GM04503 (cell line): ENCODE measurements around the gene HDAC4.

Source experiments
- DNase-seq: peaks from one replicate; pipeline ENCODE4 v3.0.0-alpha.2; 2012; ENCODE audit warnings: low read depth

The HDAC4 gene

DNA sequence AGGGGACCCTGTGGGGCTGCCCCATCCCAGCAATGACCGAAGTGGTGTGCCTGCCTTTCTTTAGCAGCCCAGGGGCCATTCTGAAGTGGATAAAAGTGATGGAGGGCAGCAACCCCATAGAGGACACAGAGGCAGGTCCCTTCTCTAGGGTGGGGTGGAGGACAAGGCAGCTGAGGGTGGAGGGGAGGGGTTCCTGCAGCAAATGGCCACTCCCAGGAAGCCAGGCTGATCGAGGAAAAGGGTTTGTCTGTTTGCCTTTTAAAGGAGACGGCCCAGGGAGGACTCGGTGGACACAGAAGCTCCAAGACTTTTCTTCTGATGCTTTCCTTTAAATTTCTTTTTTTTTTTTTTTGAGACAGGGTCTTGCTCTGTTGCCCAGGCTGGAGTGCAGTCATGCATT lies 280.2 kb downstream of the HDAC4 start:
- DNase-seq: no peak

DNA sequence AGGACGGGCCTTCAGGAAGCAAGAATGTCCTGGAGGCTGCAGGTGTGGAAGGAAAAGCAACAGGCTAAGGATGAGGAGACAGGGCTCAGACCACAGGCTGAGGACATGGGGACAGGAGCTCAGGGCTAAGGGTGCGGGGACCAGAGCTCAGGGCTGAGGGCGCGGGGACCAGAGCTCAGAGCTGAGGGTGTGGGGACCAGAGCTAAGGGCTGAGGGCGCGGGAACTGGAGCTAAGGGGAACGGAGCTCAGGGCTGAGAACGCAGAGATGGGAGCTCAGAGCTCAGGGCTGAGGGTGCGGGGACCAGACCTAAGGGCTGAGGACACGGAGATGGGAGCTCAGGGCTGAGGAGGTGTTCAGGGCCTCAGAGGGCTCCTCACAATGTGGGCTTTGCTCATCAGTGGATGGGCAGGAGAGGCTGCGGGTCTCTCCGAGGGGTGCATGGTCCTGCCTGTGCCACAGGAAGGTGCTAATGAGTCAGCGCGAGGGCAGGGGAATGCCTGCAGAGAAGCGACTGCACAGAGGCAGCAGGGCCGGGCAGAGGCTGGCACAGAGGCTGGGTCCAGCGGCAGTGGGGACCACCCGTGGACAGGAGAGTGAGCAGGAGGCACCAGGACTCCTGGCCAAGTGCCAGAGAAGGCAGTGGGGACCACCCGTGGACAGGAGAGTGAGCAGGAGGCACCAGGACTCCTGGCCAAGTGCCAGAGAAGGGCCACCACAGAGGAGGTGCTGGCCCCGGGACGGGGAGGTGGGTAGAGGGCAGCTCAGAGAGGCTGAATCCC lies 281.3 kb downstream of the HDAC4 start:
- DNase-seq: no peak

- DNase-seq: no peak
Measured at GRCh38 chr2:239118675-239119211, 282.1 kb downstream of the HDAC4 start.

DNA sequence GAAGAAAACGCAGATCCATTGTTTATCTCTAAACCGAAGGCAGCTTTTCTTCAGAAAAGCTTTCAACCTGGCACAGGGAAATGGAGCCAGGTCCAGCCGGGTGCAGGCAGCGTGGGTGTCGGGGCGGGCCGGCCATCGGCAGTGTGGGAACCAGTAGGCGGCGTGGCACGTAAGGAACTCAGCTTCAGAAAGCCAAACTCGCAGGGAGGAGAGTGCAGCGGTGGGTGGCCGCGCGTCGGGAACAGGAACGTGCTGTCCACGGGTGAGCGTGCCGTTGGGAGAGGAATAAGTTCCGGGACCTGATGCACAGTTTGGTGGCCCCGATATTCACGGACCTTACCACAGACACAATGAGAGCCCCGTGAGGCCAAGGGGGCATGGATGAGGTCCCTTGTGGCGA lies 282.6 kb downstream of the HDAC4 start:
- no peak for DNase-seq

GRCh38 chr2:239117831-239118230 lies 283.0 kb downstream of the HDAC4 start:
- no peak for DNase-seq

DNA sequence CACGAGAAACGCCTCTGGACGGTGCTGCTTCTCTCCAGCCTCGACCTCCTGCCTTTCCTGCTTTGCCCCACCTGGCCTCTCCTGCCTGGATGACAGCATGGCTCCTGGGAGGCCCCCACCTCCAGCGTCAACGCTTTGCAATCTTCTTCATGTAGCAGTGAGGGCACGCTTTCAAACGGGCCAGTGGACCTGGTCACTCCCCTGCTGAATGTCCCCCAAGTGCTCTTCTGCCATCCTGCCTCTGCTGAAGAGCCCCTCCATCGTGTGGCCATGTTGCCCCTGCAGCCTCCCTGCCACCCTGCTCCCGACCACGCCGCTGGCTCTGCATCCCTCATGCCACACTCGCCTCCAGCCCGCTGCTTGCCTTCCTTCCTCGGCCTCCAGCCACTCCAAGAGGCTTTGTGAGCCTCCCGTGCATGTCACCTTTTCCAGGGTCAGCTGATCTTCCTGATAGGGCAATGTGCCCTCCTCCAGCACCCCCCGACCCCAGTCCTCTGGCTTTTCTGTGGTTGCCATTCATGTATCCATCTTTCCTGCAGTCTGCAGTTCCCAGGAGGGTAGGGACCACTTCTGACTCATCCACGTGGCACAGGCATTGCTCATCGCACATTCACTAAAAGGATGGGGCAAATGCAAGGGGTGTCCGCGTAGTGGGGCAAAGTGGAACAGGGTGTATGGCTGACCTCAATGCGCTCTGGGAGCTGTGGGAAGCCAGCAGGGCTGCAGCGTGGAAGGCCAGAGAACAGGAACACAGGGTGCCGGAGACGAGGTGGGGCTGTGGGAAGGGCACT lies 284.2 kb downstream of the HDAC4 start:
- DNase-seq: no peak

GRCh38 chr2:239115616-239116015 lies 285.2 kb downstream of the HDAC4 start:
- DNase-seq: no peak

DNA sequence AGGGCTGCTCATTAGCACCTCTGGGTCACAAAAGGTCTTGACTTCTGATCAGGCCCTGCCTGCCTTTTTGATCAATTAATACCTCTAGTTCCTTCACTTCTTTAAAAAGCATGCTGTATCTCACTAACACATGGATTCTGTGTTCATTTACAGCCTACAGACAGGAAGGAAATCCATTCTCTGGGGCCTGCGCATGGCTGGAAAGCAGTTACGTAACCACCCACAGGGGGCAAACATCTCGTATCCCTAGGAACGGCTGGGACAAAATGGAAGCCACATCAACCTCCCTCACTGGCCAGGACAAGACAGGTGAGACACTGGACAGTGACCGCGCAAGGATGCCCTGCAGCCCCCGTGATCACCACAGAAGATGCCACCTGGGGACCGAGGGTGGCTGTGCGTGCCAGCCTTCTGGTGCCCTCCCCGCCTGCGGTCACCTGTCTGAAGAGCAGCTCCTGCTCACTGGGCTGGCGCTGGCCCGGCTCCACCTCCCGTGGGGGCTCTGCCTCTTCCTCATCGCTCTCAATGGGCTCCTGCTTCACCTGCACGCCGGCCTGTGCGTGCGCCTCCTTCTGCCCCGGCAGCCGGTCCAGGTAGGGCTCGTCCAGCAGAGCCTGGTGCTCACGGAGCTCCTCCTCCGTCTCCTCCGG lies 286.1 kb downstream of the HDAC4 start:
- no peak for DNase-seq

- no peak for DNase-seq
Measured at GRCh38 chr2:239114119-239114581, 286.7 kb downstream of the HDAC4 start.

- no peak for DNase-seq
Measured at GRCh38 chr2:239113615-239114014, 287.2 kb downstream of the HDAC4 start.

DNA sequence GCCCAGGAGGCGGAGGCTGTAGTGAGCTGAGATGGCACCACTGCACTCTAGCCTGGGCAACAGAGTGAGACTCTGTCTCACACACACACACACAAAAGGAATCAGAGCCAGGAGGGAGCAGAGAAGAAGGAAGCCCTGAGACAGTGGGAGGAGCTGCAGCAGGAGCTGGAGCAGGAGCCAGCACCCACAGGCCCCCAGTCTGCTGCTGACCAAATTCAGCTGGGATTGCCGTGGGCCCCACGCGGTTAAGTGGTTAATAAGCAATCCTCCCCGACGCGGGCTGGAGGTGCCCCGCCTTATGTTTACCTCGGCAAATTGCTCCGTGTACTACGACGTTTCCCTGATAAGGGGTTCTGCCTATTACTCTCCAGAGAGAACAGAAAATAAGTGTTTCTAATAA lies 287.6 kb downstream of the HDAC4 start:
- DNase-seq: no peak

DNA sequence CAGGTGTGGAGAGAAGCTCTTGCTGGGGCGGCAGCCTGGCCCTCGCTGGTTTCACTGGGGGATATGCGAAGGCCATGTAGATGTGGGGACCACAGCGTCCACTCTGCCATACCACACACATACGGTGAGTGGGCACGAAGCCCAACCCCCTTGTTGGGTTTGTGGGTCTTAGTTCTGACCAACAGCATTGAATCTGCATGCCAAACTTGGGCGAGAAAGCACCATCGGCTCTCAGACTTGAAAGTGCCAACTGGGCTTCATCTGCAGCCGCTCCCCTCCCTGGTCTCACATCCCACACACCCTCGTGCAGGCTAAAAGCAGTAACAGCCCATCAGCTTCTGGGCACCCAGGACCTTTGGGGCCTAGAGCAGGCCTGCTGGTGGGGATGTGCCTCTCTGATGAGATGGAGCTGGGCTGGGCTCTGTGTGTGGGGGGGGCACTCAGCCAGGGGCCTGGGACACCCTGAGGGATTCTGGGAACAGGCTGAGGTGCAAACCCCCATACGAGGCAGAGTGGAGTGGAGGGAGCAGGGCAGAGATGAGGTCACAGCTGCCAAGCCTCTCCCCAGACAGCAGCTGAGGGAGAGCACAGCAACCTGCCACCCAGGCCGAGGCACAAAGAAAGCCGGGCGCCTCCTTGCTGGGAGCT lies 288.6 kb downstream of the HDAC4 start:
- no peak for DNase-seq

GRCh38 chr2:239111401-239112100 lies 289.3 kb downstream of the HDAC4 start:
- DNase-seq: no peak

GRCh38 chr2:239110595-239111048 lies 290.2 kb downstream of the HDAC4 start:
- no peak for DNase-seq

DNA sequence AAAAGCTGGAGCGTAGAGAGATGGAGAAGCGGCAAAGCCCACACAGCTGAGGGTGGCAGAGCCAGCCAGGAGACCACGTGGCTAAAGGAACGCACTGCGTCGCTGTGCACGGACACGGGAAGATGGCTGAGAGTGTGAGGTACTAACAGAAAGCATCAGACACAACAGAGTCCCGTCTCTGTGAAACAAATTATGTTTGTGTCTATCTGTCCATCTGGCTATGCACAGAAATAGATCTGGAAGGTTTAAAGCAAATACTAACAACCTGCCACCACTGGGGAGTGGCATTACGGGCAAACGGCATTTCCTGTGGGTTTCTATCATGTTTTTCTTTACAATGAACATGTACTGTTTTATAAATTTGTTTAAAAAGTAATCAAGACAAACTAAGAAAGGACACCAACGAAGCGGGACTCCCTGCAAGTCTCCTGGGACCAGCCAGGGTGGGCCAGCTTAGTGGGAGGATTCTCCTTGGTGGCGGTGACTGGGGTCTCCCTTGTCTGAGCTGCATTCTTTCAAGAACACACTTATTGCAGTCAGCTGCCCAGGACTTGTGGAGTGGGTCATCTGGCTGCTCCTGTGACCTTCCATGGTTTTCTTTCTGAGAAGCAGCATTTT lies 290.8 kb downstream of the HDAC4 start:
- DNase-seq: no peak

DNA sequence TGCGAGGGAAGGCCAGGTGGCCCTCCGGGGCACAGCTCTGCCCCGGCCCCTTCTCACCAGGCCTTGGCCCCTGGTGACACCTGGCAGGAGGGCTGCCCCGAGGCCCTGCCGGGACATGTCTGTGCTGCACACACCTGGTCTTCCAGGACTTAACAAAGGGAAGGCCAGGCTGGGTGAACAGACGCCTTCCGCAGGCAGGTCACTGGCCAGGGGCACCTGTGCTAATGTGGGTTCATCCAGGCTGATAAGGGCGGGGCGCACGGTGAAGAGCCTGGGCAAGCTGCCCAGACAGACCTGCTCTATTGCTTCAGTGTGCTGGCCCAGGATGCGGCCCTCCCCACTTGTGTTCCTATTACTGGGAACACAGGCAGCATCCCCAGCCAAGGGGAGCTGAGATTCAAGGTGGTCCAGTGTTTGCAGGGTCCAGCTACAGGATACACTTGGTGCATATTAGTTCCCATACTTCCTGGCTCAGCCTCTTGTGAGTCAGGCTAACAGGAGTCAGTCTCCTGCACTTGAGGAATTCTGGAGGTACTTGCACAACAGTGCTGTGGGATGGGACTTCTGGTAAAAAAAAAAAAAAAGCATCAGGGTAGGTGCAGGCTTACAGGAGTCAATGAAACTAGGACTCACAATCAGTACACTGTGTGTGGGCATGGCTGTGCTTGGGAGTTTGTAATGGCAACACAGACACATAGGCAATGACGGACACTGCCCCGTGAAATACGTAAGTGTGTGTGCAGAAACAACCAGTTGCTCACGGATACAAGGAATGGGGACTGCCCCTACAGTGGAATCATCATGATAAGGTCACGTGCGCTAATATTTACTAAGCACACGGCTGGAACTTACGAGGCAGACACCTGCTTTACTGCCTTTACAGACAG lies 291.5 kb downstream of the HDAC4 start:
- DNase-seq: no peak

GRCh38 chr2:239108459-239108858 lies 292.4 kb downstream of the HDAC4 start:
- no peak for DNase-seq

GRCh38 chr2:239107936-239108335 lies 292.9 kb downstream of the HDAC4 start:
- DNase-seq: no peak

- DNase-seq: no peak
Measured at GRCh38 chr2:239106966-239107365, 293.9 kb downstream of the HDAC4 start.
